CD14-positive monocyte (primary cell): Measurements from ENCODE around the gene SERINC2. TPM values are rescaled to one million over a fixed set of nuclear protein-coding genes. Genes with fewer than 3 reads are reported as not detected.

Experiments used
- DNase-seq, 3 donors: peaks; one replicate each; pipeline ENCODE4 v3.0.0-alpha.2; 2011 to 2022
- H2AFZ ChIP-seq: 2 replicates; pipeline ENCODE4 v1.6.0; 2012; ENCODE audit warnings: mild to moderate bottlenecking, low read depth, low read length, inconsistent platforms; ENCODE audit not compliant: insufficient read depth, poor library complexity, severe bottlenecking
- H3K27ac ChIP-seq, 2 donors: 1 replicate in 1 of 2; 2 replicates in 1 of 2; pipeline ENCODE4 v1.5.1; 2012 to 2013; ENCODE audit warnings: low read length in 2 of 2, control low read depth in 1 of 2, inconsistent platforms in 1 of 2, low read depth in 1 of 2, mild to moderate bottlenecking in 1 of 2
- H3K27me3 ChIP-seq, 2 donors: one replicate each; pipeline versions ENCODE4 v1.6.0 to v1.6.1; 2011 to 2013; ENCODE audit warnings: low read length in 2 of 2; ENCODE audit not compliant: control insufficient read depth in 2 of 2, insufficient read depth in 2 of 2
- H3K36me3 ChIP-seq, 2 donors: replicated peaks in 1 of 2; 1 replicate in 1 of 2; 2 replicates in 1 of 2; pipeline versions ENCODE4 v1.5.1 to v1.6.1; 2012 to 2013; ENCODE audit warnings: low read length in 2 of 2, control low read depth in 1 of 2, inconsistent platforms in 1 of 2, mild to moderate bottlenecking in 1 of 2; ENCODE audit not compliant: insufficient read depth in 2 of 2, control insufficient read depth in 1 of 2
- H3K4me1 ChIP-seq, 2 donors: 1 replicate in 1 of 2; 2 replicates in 1 of 2; pipeline versions ENCODE4 v1.5.1 to v1.6.1; 2012 to 2013; ENCODE audit warnings: low read length in 2 of 2, control low read depth in 1 of 2, inconsistent platforms in 1 of 2, mild to moderate bottlenecking in 1 of 2, moderate library complexity in 1 of 2; ENCODE audit not compliant: insufficient read depth in 2 of 2, control insufficient read depth in 1 of 2
- H3K4me2 ChIP-seq: replicated peaks from 2 replicates; pipeline ENCODE3; 2012; ENCODE audit warnings: low read length, moderate library complexity, mild to moderate bottlenecking; ENCODE audit not compliant: poor library complexity, severe bottlenecking; ENCODE audit errors: extremely low read depth
- H3K4me3 ChIP-seq, 3 experiments: fragments of 200-600 bp in 1 of 3; sonication (generic) in 1 of 3; replicated peaks in 1 of 3; 1 replicate in 2 of 3; 2 replicates in 1 of 3; pipeline ENCODE4 v1.5.1; 2011 to 2013; ENCODE audit warnings: low read length in 3 of 3, mild to moderate bottlenecking in 3 of 3, control low read depth in 2 of 3, low read depth in 2 of 3, inconsistent platforms in 1 of 3, moderate library complexity in 1 of 3
- H3K79me2 ChIP-seq: 2 replicates; pipeline ENCODE4 v1.6.0; 2012; ENCODE audit warnings: mild to moderate bottlenecking, control low read depth, inconsistent platforms, low read length, moderate library complexity; ENCODE audit not compliant: insufficient read depth
- H3K9ac ChIP-seq: 2 replicates; pipeline ENCODE4 v1.6.0; 2017; ENCODE audit warnings: low read length, mild to moderate bottlenecking; ENCODE audit not compliant: insufficient read depth, poor library complexity, severe bottlenecking
- H3K9me3 ChIP-seq, 2 donors: replicated peaks in 1 of 2; 1 replicate in 1 of 2; 2 replicates in 1 of 2; pipeline versions ENCODE4 v1.5.1 to v1.6.1; 2012 to 2013; ENCODE audit warnings: low read length in 2 of 2, control low read depth in 1 of 2; ENCODE audit not compliant: control insufficient read depth in 1 of 2, insufficient read depth in 1 of 2
- H4K20me1 ChIP-seq: 2 replicates; pipeline ENCODE4 v1.6.0; 2012; ENCODE audit warnings: mild to moderate bottlenecking, low read length, control low read depth, moderate library complexity; ENCODE audit not compliant: insufficient read depth
- H3K27ac Mint-ChIP-seq, 7 donors: one replicate each; pipeline ENCODE4 v1.8.0; 2020; ENCODE audit warnings: mild to moderate bottlenecking in 7 of 7, mixed read lengths in 7 of 7, moderate library complexity in 6 of 7, inconsistent platforms in 2 of 7
- H3K27me3 Mint-ChIP-seq, 3 donors: one replicate each; pipeline ENCODE4 v1.8.0; 2021 to 2022; ENCODE audit warnings: low read depth in 3 of 3, mild to moderate bottlenecking in 3 of 3, mixed read lengths in 3 of 3, moderate library complexity in 3 of 3, inconsistent platforms in 1 of 3
- H3K36me3 Mint-ChIP-seq, 2 donors: one replicate each; pipeline ENCODE4 v1.8.0; 2020; ENCODE audit warnings: mixed read lengths in 2 of 2, inconsistent platforms in 1 of 2, mild to moderate bottlenecking in 1 of 2
- H3K4me1 Mint-ChIP-seq: one replicate; pipeline ENCODE4 v1.8.0; 2020; ENCODE audit warnings: mild to moderate bottlenecking, mixed read lengths
- H3K4me3 Mint-ChIP-seq, 2 donors: one replicate each; pipeline ENCODE4 v1.8.0; 2020; ENCODE audit warnings: mild to moderate bottlenecking in 2 of 2, mixed read lengths in 2 of 2, moderate library complexity in 1 of 2
- H3K9me3 Mint-ChIP-seq, 7 donors: one replicate each; pipeline ENCODE4 v1.8.0; 2020 to 2022; ENCODE audit warnings: mixed read lengths in 7 of 7, mild to moderate bottlenecking in 6 of 7, moderate library complexity in 6 of 7, inconsistent platforms in 2 of 7
- WGBS: methylation state at CpG from one replicate; pipeline ENCODE4 v1.1.5; 2013; ENCODE audit warnings: missing lambda C conversion rate; ENCODE audit not compliant: insufficient coverage; 5-methylcytosine and 5-hydroxymethylcytosine counted together
- intact Hi-C, 2 donors: fragments of 100-400 bp; cut with micrococcal nuclease; formaldehyde crosslinking; loops; one replicate each; pipeline versions ENCODE4 v1.15.0 to v1.15.1; 2023
- polyA plus RNA-seq, 3 donors: library from polyadenylated mRNA; depleted of rRNA in 1 of 3; unstranded in 2 of 3; stranded (reverse) in 1 of 3; fragments of 300-500 nt in 2 of 3; fragments of >200 nt in 1 of 3; fragmentation: Illumina TruSeq in 2 of 3; gene quantifications; 1 replicate in 2 of 3; 2 replicates in 1 of 3; pipeline ENCODE4 v1.2.3, GENCODE V29; 2012 to 2021
- TF ChIP-seq, protein P1 (sequence below): fragments of 200-600 bp; IDR thresholded peaks from one replicate; pipeline ENCODE4 v1.8.0; 2022; ENCODE audit warnings: antibody characterized with exemption, mild to moderate bottlenecking

SERINC2 gene
- polyA plus RNA-seq, 3 donors: 4.1 to 12.6 (median 7.8) TPM

DNA sequence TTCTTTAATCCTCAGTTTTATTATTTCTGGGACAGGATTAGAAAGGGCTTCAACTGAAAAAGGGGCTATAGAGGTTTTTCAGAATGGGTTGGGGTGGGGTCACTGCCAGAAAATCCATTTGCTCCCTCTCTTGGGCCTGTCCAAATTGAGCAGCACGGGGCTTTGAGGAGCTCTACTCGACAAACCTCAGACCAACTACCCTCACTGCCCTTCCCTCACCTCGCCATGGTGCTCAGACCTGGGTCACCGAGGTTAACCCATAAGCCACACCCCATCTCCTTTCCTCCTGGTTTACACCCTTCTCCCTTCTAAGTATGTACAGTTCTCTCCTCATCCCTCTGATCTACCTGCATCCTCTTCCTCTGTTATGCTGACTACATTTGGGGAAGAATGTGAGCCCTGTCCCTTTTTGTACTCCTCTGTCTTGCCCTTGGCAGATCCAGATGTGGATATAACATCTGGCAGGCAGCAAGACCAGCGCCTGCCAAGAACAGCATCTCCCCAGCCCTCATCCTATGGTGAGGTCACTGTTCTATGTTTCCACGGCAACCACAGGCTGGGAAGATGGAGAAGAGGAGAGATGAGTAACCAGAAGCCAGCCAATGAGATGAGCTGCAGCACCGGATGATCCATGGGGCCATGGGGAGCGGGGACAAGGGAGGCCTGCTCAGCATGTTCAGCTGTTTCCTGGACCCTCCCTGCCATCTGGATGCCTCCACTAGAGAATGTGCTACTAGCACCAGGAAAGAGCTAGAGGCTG is 36.5 kb upstream of the SERINC2 start:
- no peaks in the 10 kb centered on the region for H3K36me3 ChIP-seq
- intact Hi-C loops: no loop called here
- no peak for DNase-seq
- H3K27ac Mint-ChIP-seq: no peak overlapping the region
- H3K9me3 Mint-ChIP-seq: peaks cover 0 to 2% (median 0%) of the 10 kb centered on the region in 7 donors
- H3K27me3 ChIP-seq: peaks cover 0 to 13% of the 10 kb centered on the region in 2 donors
- H3K79me2 ChIP-seq: no peaks in the 10 kb centered on the region
- H3K9me3 ChIP-seq: no peaks in the 10 kb centered on the region
- H3K27me3 Mint-ChIP-seq: peaks cover 20 to 28% (median 27%) of the 10 kb centered on the region in 3 donors
- no peak overlapping the region for H3K4me3 Mint-ChIP-seq
- no peak overlapping the region for H3K9ac ChIP-seq
- H3K36me3 Mint-ChIP-seq: peaks cover 0 to 7% of the 10 kb centered on the region in 2 donors
- no peak overlapping the region for H3K4me2 ChIP-seq
- peaks cover 12 to 16% of the 10 kb centered on the region in 2 donors for H3K4me1 ChIP-seq
- no peak overlapping the region for H3K27ac ChIP-seq
- no peak overlapping the region for H2AFZ ChIP-seq
- H3K4me3 ChIP-seq: no peak overlapping the region
- 82% methylated on average over 7 of the region's 8 CpGs for WGBS
- no peaks in the 10 kb centered on the region for H4K20me1 ChIP-seq
- H3K4me1 Mint-ChIP-seq: peaks cover 17% of the 10 kb centered on the region
- TF ChIP-seq, protein P1, sequence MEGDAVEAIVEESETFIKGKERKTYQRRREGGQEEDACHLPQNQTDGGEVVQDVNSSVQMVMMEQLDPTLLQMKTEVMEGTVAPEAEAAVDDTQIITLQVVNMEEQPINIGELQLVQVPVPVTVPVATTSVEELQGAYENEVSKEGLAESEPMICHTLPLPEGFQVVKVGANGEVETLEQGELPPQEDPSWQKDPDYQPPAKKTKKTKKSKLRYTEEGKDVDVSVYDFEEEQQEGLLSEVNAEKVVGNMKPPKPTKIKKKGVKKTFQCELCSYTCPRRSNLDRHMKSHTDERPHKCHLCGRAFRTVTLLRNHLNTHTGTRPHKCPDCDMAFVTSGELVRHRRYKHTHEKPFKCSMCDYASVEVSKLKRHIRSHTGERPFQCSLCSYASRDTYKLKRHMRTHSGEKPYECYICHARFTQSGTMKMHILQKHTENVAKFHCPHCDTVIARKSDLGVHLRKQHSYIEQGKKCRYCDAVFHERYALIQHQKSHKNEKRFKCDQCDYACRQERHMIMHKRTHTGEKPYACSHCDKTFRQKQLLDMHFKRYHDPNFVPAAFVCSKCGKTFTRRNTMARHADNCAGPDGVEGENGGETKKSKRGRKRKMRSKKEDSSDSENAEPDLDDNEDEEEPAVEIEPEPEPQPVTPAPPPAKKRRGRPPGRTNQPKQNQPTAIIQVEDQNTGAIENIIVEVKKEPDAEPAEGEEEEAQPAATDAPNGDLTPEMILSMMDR: no peak

DNA sequence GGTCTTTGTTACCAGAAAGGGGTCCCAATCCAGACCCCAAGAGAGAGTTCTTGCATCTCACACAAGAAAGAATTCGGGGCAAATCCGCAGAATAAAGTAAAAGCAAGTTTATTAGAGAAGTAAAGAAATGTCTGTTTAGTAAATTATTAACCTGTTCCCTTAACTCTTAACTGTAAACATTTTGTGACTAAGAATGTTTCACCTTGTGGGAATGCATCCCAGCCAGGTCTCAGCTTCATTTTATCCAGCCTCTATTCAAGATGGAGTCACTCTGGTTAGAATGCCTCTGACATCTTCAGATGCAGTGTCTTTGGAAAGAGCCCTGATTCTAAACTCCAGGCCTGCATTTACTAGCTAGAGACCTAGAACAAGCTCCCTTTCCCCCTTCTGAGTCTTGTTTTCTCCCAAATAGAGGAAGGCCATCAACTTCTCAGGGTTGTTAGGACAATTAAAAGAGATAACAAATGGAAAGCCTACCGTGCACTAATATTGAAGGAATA is 35.6 kb upstream of the SERINC2 start:
- Histone ChIP-seq H3K9ac (no peak overlapping the region), H3K36me3 (no peaks in the 10 kb centered on the region), H3K27ac (no peak overlapping the region), H3K79me2 (no peaks in the 10 kb centered on the region), H3K4me3 (no peak overlapping the region), H3K27me3 (peaks cover 0 to 12% of the 10 kb centered on the region in 2 donors), H4K20me1 (no peaks in the 10 kb centered on the region), H3K9me3 (no peaks in the 10 kb centered on the region), H3K4me2 (no peak overlapping the region), H3K4me1 (peaks cover 12 to 15% of the 10 kb centered on the region in 2 donors), H2AFZ (no peak overlapping the region)
- Mint-ChIP-seq H3K4me3 (no peak overlapping the region), H3K4me1 (peaks cover 14% of the 10 kb centered on the region), H3K27me3 (peaks cover 19 to 24% (median 23%) of the 10 kb centered on the region in 3 donors), H3K36me3 (peaks cover 0 to 1% of the 10 kb centered on the region in 2 donors), H3K9me3 (peaks cover 0 to 2% (median 0%) of the 10 kb centered on the region in 7 donors), H3K27ac (no peak overlapping the region)
- intact Hi-C loops: no loop called here
- WGBS: no CpG with 5 or more reads among the region's 3 CpGs
- DNase-seq: no peak
- TF ChIP-seq, protein P1: no peak
